Naive thymus-derived CD8-positive, alpha-beta T cell (primary cell): ENCODE results near the gene PCDHGA4. TPM values are rescaled to one million over a fixed set of nuclear protein-coding genes. Genes with fewer than 3 reads are reported as not detected.
"Not testable (repeated sequence)": the region's sequence is repeated elsewhere in the genome, so short reads cannot be mapped to it uniquely, and the experiment has no call there.

Experiments used
- ATAC-seq, 2 donors: fragments of 150-1000 bp; cut with Tn5 transposase in 1 of 2; sonication (Bioruptor Pico), chemical (Tn5 transposase) in 1 of 2; 1 replicate in 1 of 2; 2 replicates in 1 of 2; pipeline ENCODE4 v1.10.0; 2021; ENCODE audit warnings: mild to moderate bottlenecking in 2 of 2, moderate library complexity in 2 of 2
- POLR2A ChIA-PET: fragments of 350-600 bp; sonication (Branson Sonifier 250); formaldehyde crosslinking; loops from one replicate; lab custom pipeline; 2021; ENCODE audit warnings: antibody characterized with exemption; lab: Charles Lee
- DNase-seq, 10 donors: peaks; one replicate each; pipeline versions ENCODE4 v3.0.0 to v3.0.0-alpha.2; 2020 to 2022
- H3K27ac Mint-ChIP-seq, 10 donors: one replicate each; pipeline ENCODE4 v1.8.0; 2020 to 2022; ENCODE audit warnings: mild to moderate bottlenecking in 10 of 10, mixed read lengths in 10 of 10, moderate library complexity in 4 of 10, inconsistent platforms in 1 of 10
- H3K27me3 Mint-ChIP-seq, 5 donors: one replicate each; pipeline ENCODE4 v1.8.0; 2021 to 2022; ENCODE audit warnings: mixed read lengths in 5 of 5
- H3K36me3 Mint-ChIP-seq, 3 donors: one replicate each; pipeline ENCODE4 v1.8.0; 2020 to 2022; ENCODE audit warnings: mixed read lengths in 3 of 3, mild to moderate bottlenecking in 2 of 3, inconsistent platforms in 1 of 3
- H3K4me1 Mint-ChIP-seq, 4 donors: one replicate each; pipeline ENCODE4 v1.8.0; 2021 to 2022; ENCODE audit warnings: mixed read lengths in 4 of 4
- H3K4me3 Mint-ChIP-seq, 10 donors: one replicate each; pipeline ENCODE4 v1.8.0; 2020 to 2022; ENCODE audit warnings: mild to moderate bottlenecking in 10 of 10, mixed read lengths in 10 of 10, moderate library complexity in 6 of 10, inconsistent platforms in 1 of 10
- H3K9me3 Mint-ChIP-seq, 9 donors: one replicate each; pipeline ENCODE4 v1.8.0; 2020 to 2022; ENCODE audit warnings: mixed read lengths in 9 of 9, mild to moderate bottlenecking in 3 of 9, inconsistent platforms in 1 of 9, moderate library complexity in 1 of 9
- polyA plus RNA-seq, 3 donors: library from polyadenylated mRNA; unstranded; fragments of 300-500 nt; fragmentation: Illumina TruSeq; gene quantifications; one replicate each; pipeline ENCODE4 v1.2.3, GENCODE V29; 2021
- total RNA-seq, 8 experiments: library from RNA in 2 of 8; stranded (reverse) in 2 of 8; gene quantifications; one replicate each; pipeline ENCODE4 v1.2.3 and lab custom pipeline; 2021 to 2026

PCDHGA4 gene
- under 1 TPM; 0.11 to 0.34 TPM for total RNA-seq
- not detected for polyA plus RNA-seq
- total RNA-seq (lab: John Stamatoyannopoulos, UW): 0 to 0.49 (median 0.15) reads per million in 6 experiments

DNA sequence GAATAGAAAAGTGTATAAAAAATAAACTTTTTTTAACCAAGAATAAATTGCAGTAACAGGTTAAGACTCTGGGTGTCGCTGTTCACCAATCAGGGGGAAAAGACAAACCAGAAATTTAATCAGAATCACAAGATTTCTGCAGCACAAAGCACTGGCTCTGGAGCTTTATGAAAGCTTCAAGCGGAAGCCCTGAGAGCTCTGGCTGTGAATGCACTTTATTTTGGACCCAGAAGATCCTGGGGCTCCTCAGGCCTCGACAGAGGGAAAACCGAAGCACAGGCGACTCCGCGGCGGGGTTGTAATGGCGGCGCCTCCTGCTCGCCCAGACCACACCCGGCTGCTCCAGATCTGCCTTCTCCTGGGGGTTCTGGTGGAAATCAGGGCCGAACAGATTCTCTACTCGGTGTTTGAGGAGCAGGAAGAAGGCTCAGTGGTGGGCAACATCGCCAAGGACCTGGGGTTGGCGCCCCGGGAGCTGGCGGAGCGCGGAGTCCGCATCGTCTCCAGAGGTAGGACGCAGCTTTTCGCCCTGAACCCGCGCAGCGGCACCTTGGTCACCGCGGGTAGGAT lies at the start of gene PCDHGA4:
Gene PCDHGA4 (plus strand): TSS at position 122 of the 570 bp plus-strand sequence. CDS start 87 bp downstream, at position 209.
- Mint-ChIP-seq H3K4me1 (peaks cover 0 to 5% (median 2%) of the 10 kb centered on the region in 4 donors), H3K36me3 (peaks cover 16 to 54% (median 21%) of the 10 kb centered on the region in 3 donors), H3K27me3 (peaks cover 39 to 99% (median 72%) of the 10 kb centered on the region in 5 donors), H3K9me3 (peaks cover 6 to 81% (median 49%) of the 10 kb centered on the region in 9 donors), H3K27ac (no peak within 1 kb of the TSS), H3K4me3 (peak within 1 kb of the TSS in 8 of 10 donors; percentile 6 to 58 (median 30))
- ATAC-seq: peak in 1 of 2 donors; percentile 27
- no peak for DNase-seq
- POLR2A ChIA-PET: no interaction called here

DNA sequence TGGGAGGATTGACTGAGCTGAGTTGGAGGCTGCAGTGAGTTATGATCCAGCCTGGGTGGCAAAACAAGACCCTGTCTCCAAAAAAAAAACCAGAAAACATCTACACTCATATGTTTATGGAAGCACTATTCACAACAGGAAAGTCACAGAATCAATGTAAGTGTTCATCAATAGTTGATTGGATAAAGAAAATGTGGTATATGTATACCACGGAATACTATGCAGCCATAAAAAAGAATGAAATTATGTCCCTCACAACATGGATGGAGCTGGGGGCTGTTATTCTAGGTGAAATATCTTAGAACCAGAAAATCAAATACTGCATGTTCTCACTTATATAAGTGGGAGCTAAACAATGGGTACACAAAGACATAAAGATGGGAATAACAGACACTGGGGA lies 48.2 kb upstream of the PCDHGA4 start:
- peaks cover 11 to 67% (median 48%) of the 10 kb centered on the region in 3 donors for H3K36me3 Mint-ChIP-seq
- no peak for ATAC-seq
- no peaks in the 10 kb centered on the region for H3K27me3 Mint-ChIP-seq
- peaks cover 0 to 2% (median 0%) of the 10 kb centered on the region in 4 donors for H3K4me1 Mint-ChIP-seq
- H3K4me3 Mint-ChIP-seq: no peak overlapping the region
- H3K9me3 Mint-ChIP-seq: peaks cover 3 to 94% (median 39%) of the 10 kb centered on the region in 9 donors
- peak overlapping the region in 1 of 10 donors; percentile 29 for H3K27ac Mint-ChIP-seq
- POLR2A ChIA-PET: no interaction called here
- no peak for DNase-seq

DNA sequence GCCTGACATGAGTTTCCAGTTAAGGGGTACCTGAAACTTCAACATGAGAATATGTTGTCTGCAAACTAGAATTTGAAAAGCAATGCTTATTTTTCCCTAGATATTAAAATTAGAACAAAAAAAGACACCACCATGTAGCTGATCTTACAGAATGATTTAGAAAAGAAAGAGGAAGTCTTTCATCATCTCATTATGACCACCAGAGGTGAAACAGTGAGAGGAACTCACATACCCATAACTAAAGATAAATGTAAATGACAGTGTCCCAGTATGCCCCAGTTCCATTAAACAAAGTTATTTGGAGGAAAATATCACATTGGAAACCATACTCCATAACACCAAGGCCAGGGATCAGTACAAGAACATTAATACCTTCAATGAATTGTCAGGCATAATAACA lies 41.1 kb upstream of the PCDHGA4 start:
- POLR2A ChIA-PET: no interaction called here
- no peak overlapping the region for H3K27ac Mint-ChIP-seq
- DNase-seq: no peak
- peaks cover 4 to 11% (median 7%) of the 10 kb centered on the region in 4 donors for H3K4me1 Mint-ChIP-seq
- ATAC-seq: no peak
- H3K9me3 Mint-ChIP-seq: peaks cover 19 to 99% (median 58%) of the 10 kb centered on the region in 9 donors
- H3K36me3 Mint-ChIP-seq: peaks cover 33 to 86% (median 58%) of the 10 kb centered on the region in 3 donors
- H3K4me3 Mint-ChIP-seq: no peak overlapping the region
- no peaks in the 10 kb centered on the region for H3K27me3 Mint-ChIP-seq

DNA sequence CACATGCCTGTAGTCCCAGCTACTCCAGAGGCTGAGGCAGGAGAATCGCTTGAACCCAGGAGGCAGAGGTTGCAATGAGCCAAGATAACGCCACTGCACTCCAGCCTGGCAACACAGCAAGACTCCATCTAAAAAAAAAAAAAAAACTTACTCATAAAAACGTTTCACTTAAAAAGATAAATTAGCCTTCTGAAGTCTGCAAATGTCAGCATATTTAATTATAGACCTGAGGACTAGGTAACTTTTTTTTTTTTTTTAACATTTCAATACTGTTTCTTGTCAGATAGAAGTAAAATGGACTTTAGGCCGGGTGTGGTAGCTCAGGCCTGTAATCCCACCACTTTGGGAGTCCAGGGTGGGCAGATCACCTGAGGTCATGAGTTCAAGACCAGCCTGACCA lies 37.9 kb upstream of the PCDHGA4 start:
- H3K4me1 Mint-ChIP-seq: peaks cover 20 to 36% (median 29%) of the 10 kb centered on the region in 4 donors
- DNase-seq, H3K27me3 Mint-ChIP-seq, H3K4me3 Mint-ChIP-seq, ATAC-seq: not testable (repeated sequence)
- POLR2A ChIA-PET: interaction anchor here (0.7 kb wide), 1 partner anchor 755 kb away, joined by 5 read pairs; no protein-coding TSS in a partner anchor
- peaks cover 42 to 92% (median 65%) of the 10 kb centered on the region in 3 donors for H3K36me3 Mint-ChIP-seq
- H3K9me3 Mint-ChIP-seq: peaks cover 18 to 99% (median 67%) of the 10 kb centered on the region in 9 donors
- H3K27ac Mint-ChIP-seq: peak overlapping the region in 1 of 10 donors; percentile 9

GRCh38 chr5:141319202-141319601 lies 35.6 kb upstream of the PCDHGA4 start:
- Mint-ChIP-seq H3K4me3 (peak overlapping the region in 9 of 10 donors; percentile 29 to 100 (median 97)), H3K27me3 (peaks cover 0 to 1% (median 0%) of the 10 kb centered on the region in 5 donors), H3K36me3 (peaks cover 36 to 81% (median 48%) of the 10 kb centered on the region in 3 donors), H3K9me3 (peaks cover 17 to 90% (median 57%) of the 10 kb centered on the region in 9 donors), H3K27ac (peak overlapping the region in 3 of 10 donors; percentile 11 to 100 (median 14)), H3K4me1 (peaks cover 20 to 36% (median 29%) of the 10 kb centered on the region in 4 donors)
- DNase-seq (no peak), ATAC-seq (no peak)
- POLR2A ChIA-PET: interaction anchor here (0.6 to 1.9 kb wide), 3 partner anchors 59 to 318 kb away, joined by 4 to 9 read pairs (median 5); partner anchors contain the start of genes HDAC3 and RELL2

GRCh38 chr5:141319699-141320098 lies 35.1 kb upstream of the PCDHGA4 start:
- peaks cover 36 to 79% (median 43%) of the 10 kb centered on the region in 3 donors for H3K36me3 Mint-ChIP-seq
- H3K4me3 Mint-ChIP-seq: peak overlapping the region; percentile 92 to 100 (median 98)
- DNase-seq (no peak), ATAC-seq (no peak)
- POLR2A ChIA-PET: interaction anchor here (0.6 to 1.9 kb wide), 13 partner anchors 60 to 772 kb away, joined by 4 to 13 read pairs (median 5); partner anchors contain the start of genes DIAPH1, EIF4EBP3, HDAC3 and IK
- peaks cover 20 to 36% (median 29%) of the 10 kb centered on the region in 4 donors for H3K4me1 Mint-ChIP-seq
- H3K9me3 Mint-ChIP-seq: peaks cover 12 to 87% (median 54%) of the 10 kb centered on the region in 9 donors
- H3K27ac Mint-ChIP-seq: peak overlapping the region in 7 of 10 donors; percentile 97 to 100 (median 99)
- peaks cover 0 to 2% (median 1%) of the 10 kb centered on the region in 5 donors for H3K27me3 Mint-ChIP-seq

DNA sequence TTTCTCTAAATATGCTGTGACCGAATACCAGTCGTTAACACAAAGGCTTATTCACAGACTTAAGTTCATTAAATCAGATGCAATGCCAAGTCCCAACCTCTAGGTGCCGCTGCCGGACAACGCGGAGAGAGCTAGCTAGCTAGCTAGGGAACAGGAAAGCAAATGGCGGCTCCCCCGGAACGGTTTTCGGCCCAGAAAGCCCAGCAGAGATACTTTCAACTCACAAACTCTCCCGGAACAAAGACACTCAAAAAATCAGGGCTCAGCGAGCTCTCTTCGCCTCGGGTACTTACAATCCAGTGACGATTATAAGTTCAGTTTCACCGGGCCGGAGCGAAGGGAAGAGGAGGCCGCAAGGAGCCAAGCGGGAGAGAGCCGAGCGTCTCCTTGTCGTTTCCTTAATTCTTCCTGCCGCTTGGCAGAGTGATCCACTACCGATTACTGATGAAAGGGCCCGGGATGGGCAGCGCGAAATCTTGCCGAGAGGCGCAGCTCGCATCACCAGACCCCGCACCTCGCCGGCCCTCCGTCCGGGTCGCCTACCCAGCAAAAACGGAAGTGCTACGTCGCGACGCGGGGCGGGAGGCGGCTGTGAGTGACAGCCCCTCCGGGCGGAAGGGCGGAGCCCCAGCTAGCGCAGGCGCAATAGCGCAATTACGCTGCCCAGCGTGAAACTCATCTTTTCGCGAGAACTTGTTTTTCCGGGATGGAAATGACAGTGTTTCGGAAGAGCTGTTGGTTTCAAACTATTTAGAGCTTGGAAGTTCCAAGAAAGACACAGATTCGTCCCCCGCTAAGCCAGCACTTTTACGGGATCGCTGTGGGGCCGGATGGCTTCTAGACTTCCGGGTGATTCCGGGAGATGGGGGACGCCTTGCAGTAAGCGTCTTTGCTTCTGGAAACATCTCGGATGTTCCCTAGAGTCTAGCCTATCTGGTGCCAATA lies 34.3 kb upstream of the PCDHGA4 start, which contains the start of gene TAF7:
Gene TAF7 (minus strand): TSS at position 560 of the 945 bp plus-strand sequence. CDS start 740 bp downstream, outside the sequence.
- POLR2A ChIA-PET: interaction anchor here (0.6 to 1.9 kb wide), 18 partner anchors 8 to 773 kb away, joined by 3 to 13 read pairs (median 5); partner anchors contain the start of genes DIAPH1, EIF4EBP3, HDAC3 and IK
- Mint-ChIP-seq H3K27me3 (peaks cover 0 to 4% (median 1%) of the 10 kb centered on the region in 5 donors), H3K27ac (peak within 1 kb of the TSS; percentile 97 to 100 (median 99)), H3K36me3 (peaks cover 28 to 71% (median 35%) of the 10 kb centered on the region in 3 donors), H3K4me1 (peaks cover 20 to 31% (median 28%) of the 10 kb centered on the region in 4 donors), H3K9me3 (peaks cover 4 to 81% (median 48%) of the 10 kb centered on the region in 9 donors), H3K4me3 (peak within 1 kb of the TSS; percentile 92 to 100 (median 98))
- ATAC-seq (peak; percentile 88 to 89), DNase-seq (peak; percentile 86 to 96 (median 90))

- peaks cover 28 to 39% (median 33%) of the 10 kb centered on the region in 4 donors for H3K4me1 Mint-ChIP-seq
- H3K27me3 Mint-ChIP-seq: peaks cover 0 to 17% (median 11%) of the 10 kb centered on the region in 5 donors
- peak overlapping the region in 2 of 10 donors; percentile 58 to 72 for H3K27ac Mint-ChIP-seq
- POLR2A ChIA-PET: no interaction called here
- no peak for DNase-seq
- H3K36me3 Mint-ChIP-seq: peaks cover 22 to 57% (median 43%) of the 10 kb centered on the region in 3 donors
- peaks cover 0 to 78% (median 48%) of the 10 kb centered on the region in 9 donors for H3K9me3 Mint-ChIP-seq
- peak overlapping the region in 3 of 10 donors; percentile 9 to 96 (median 94) for H3K4me3 Mint-ChIP-seq
- no peak for ATAC-seq
Measured at GRCh38 chr5:141322261-141322660, 32.6 kb upstream of the PCDHGA4 start.

GRCh38 chr5:141326088-141326854 lies 28.6 kb upstream of the PCDHGA4 start:
- Mint-ChIP-seq H3K27me3 (peaks cover 8 to 48% (median 41%) of the 10 kb centered on the region in 5 donors), H3K36me3 (peaks cover 2 to 49% (median 42%) of the 10 kb centered on the region in 3 donors), H3K4me1 (peaks cover 6 to 8% (median 7%) of the 10 kb centered on the region in 4 donors), H3K9me3 (peaks cover 9 to 76% (median 28%) of the 10 kb centered on the region in 9 donors), H3K27ac (peak overlapping the region; percentile 51 to 93 (median 88)), H3K4me3 (peak overlapping the region; percentile 84 to 98 (median 93))
- peak; percentile 96 to 97 for ATAC-seq
- DNase-seq: peak in 9 of 10 donors; percentile 50 to 81 (median 66)
- POLR2A ChIA-PET: interaction anchor here (0.7 kb wide), 1 partner anchor 1344 kb away, joined by 5 read pairs; no protein-coding TSS in a partner anchor

- H3K4me3 Mint-ChIP-seq: no peak overlapping the region
- H3K4me1 Mint-ChIP-seq: peaks cover 6 to 8% (median 7%) of the 10 kb centered on the region in 4 donors
- peaks cover 5 to 75% (median 36%) of the 10 kb centered on the region in 9 donors for H3K9me3 Mint-ChIP-seq
- no peak for DNase-seq
- H3K27me3 Mint-ChIP-seq: peaks cover 13 to 66% (median 58%) of the 10 kb centered on the region in 5 donors
- peaks cover 9 to 53% (median 48%) of the 10 kb centered on the region in 3 donors for H3K36me3 Mint-ChIP-seq
- ATAC-seq: no peak
- POLR2A ChIA-PET: interaction anchor here (0.5 to 0.8 kb wide), 2 partner anchors 11 to 184 kb away, joined by 3 to 6 read pairs; no protein-coding TSS in a partner anchor
- H3K27ac Mint-ChIP-seq: no peak overlapping the region
Measured at GRCh38 chr5:141328231-141328630, 26.6 kb upstream of the PCDHGA4 start.
